ENCODE data around the gene CYP4A22. TPM values are rescaled to one million over a fixed set of nuclear protein-coding genes. Genes with fewer than 3 reads are reported as not detected.
"Not testable (repeated sequence)": the region's sequence is repeated elsewhere in the genome, so short reads cannot be mapped to it uniquely, and the experiment has no call there.

CYP4A22 gene
- total RNA-seq = under 1 TPM; 0.14 to 0.18 TPM
- under 1 TPM; 0.05 to 0.16 TPM for polyA plus RNA-seq
- long read RNA-seq, donor 1 = 0 reads
- long read RNA-seq, donor 2 = 0 reads
- long read RNA-seq, donor 3 = 0 reads
- long read RNA-seq, donor 4 = 0 reads
- long read RNA-seq, donor 5 = 0 reads

DNA sequence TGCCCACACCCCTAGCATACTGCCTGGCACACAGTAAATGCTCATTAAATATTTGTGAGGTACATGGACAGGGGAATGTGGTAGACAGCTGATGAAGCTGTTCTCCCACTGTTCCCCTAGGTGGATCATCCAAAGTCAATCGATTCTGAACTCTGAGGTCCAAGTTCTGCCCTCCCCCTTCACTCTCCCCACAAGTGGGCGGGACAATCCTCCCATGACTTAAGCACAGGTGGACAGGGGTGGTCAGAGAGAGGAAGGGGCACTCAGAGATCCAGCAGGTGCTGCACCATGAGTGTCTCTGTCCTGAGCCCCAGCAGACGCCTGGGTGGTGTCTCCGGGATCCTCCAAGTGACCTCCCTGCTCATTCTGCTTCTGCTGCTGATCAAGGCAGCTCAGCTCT, at the start of gene CYP4A22:
CYP4A22 (plus strand) TSS at position 244 of the 400 bp plus-strand sequence; CDS start at position 289, 45 bp downstream.
- Histone ChIP-seq H3K36me3 (ENCODE audit: control insufficient read depth in 4 of 4, insufficient read depth in 4 of 4, low read length in 4 of 4) (no peaks in the 10 kb centered on the region), H3K9ac (ENCODE audit: insufficient read depth in 1 of 2, low read length in 2 of 2) (no peak within 1 kb of the TSS), H3K4me1 (ENCODE audit: control insufficient read depth in 5 of 5, insufficient read depth in 5 of 5, low read length in 5 of 5) (no peaks in the 10 kb centered on the region), H3K9me3 (ENCODE audit: control insufficient read depth in 4 of 4, insufficient read depth in 3 of 4, low read length in 3 of 4) (no peaks in the 10 kb centered on the region), H3K4me3 (no peak within 1 kb of the TSS), H3K27ac (ENCODE audit: low read depth in 1 of 2, low read length in 1 of 2) (no peak within 1 kb of the TSS), H3K27me3 (ENCODE audit: control insufficient read depth in 3 of 3, insufficient read depth in 3 of 3, low read length in 2 of 3) (peaks cover 0 to 3% (median 0%) of the 10 kb centered on the region in 3 donors)
- no peak for ATAC-seq (ENCODE audit: insufficient read depth, low FRiP score)
- TF ChIP-seq, protein P1, sequence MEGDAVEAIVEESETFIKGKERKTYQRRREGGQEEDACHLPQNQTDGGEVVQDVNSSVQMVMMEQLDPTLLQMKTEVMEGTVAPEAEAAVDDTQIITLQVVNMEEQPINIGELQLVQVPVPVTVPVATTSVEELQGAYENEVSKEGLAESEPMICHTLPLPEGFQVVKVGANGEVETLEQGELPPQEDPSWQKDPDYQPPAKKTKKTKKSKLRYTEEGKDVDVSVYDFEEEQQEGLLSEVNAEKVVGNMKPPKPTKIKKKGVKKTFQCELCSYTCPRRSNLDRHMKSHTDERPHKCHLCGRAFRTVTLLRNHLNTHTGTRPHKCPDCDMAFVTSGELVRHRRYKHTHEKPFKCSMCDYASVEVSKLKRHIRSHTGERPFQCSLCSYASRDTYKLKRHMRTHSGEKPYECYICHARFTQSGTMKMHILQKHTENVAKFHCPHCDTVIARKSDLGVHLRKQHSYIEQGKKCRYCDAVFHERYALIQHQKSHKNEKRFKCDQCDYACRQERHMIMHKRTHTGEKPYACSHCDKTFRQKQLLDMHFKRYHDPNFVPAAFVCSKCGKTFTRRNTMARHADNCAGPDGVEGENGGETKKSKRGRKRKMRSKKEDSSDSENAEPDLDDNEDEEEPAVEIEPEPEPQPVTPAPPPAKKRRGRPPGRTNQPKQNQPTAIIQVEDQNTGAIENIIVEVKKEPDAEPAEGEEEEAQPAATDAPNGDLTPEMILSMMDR (IDR thresholded peaks at IDR 0.05; ENCODE audit: control extremely low read depth, extremely low read depth) = no peak
- DNase-seq = no peak
- WGBS, 2 donors = 92 to 93% methylated on average over 4 of the region's 4 CpGs

- not testable (repeated sequence) for H3K36me3 ChIP-seq (ENCODE audit: control insufficient read depth in 4 of 4, insufficient read depth in 4 of 4, low read length in 4 of 4); ATAC-seq (ENCODE audit: insufficient read depth, low FRiP score); H3K9me3 ChIP-seq (ENCODE audit: control insufficient read depth in 4 of 4, insufficient read depth in 3 of 4, low read length in 3 of 4); H3K27ac ChIP-seq (ENCODE audit: low read depth in 1 of 2, low read length in 1 of 2); H3K27me3 ChIP-seq (ENCODE audit: control insufficient read depth in 3 of 3, insufficient read depth in 3 of 3, low read length in 2 of 3); H3K4me1 ChIP-seq (ENCODE audit: control insufficient read depth in 5 of 5, insufficient read depth in 5 of 5, low read length in 5 of 5); H3K4me3 ChIP-seq; H3K9ac ChIP-seq (ENCODE audit: insufficient read depth in 1 of 2, low read length in 2 of 2)
- peak; percentile 17 to 32 (median 20) for DNase-seq
- TF ChIP-seq, protein P1 (IDR thresholded peaks at IDR 0.05; ENCODE audit: control extremely low read depth, extremely low read depth) = peak; percentile 17
- 1 to 6% methylated on average over 3 of the region's 3 CpGs for WGBS, 2 donors
Measured at GRCh38 chr1:47089356-47089755, 47.9 kb upstream of the CYP4A22 start.

DNA sequence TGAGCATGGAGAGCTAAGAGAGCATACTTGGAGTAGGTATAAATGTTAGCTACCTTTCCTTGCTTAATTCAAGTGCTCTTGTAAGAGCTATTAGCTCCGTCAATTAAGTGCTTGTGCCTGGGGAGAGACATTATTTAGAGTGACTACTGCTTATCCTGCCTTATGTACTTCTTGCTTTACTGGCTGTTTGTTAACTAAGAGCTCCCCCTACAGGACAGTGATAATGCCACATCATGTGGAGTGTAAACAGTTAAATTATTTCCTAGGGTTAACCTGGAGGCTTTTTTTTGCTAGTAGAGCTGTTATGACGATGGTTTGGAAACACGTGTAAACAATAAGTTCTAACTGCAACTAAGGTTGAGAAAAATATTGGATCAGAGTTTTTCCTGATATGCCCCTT, 45.8 kb upstream of the CYP4A22 start:
- ATAC-seq (ENCODE audit: insufficient read depth, low FRiP score); H3K9me3 ChIP-seq (ENCODE audit: control insufficient read depth in 4 of 4, insufficient read depth in 3 of 4, low read length in 3 of 4): not testable (repeated sequence)
- WGBS, 2 donors = 19 to 28% methylated on average over 3 of the region's 3 CpGs

GRCh38 chr1:47104816-47105215, 32.4 kb upstream of the CYP4A22 start:
- DNase-seq = no peak
- 93 to 95% methylated on average over 3 of the region's 3 CpGs for WGBS, 2 donors

More for the DNA sequence above, 45.8 kb upstream of the CYP4A22 start:
- H3K4me1 ChIP-seq (ENCODE audit: control insufficient read depth in 5 of 5, insufficient read depth in 5 of 5, low read length in 5 of 5); H3K36me3 ChIP-seq (ENCODE audit: control insufficient read depth in 4 of 4, insufficient read depth in 4 of 4, low read length in 4 of 4); H3K27ac ChIP-seq (ENCODE audit: low read depth in 1 of 2, low read length in 1 of 2); DNase-seq; H3K4me3 ChIP-seq; H3K9ac ChIP-seq (ENCODE audit: insufficient read depth in 1 of 2, low read length in 2 of 2); H3K27me3 ChIP-seq (ENCODE audit: control insufficient read depth in 3 of 3, insufficient read depth in 3 of 3, low read length in 2 of 3): not testable (repeated sequence)

More at GRCh38 chr1:47104816-47105215, 32.4 kb upstream of the CYP4A22 start:
- H3K9me3 ChIP-seq (ENCODE audit: control insufficient read depth in 4 of 4, insufficient read depth in 3 of 4, low read length in 3 of 4) = peaks cover 0 to 3% (median 0%) of the 10 kb centered on the region in 4 donors
- no peaks in the 10 kb centered on the region for H3K4me1 ChIP-seq (ENCODE audit: control insufficient read depth in 5 of 5, insufficient read depth in 5 of 5, low read length in 5 of 5)
- no peak overlapping the region for H3K9ac ChIP-seq (ENCODE audit: insufficient read depth in 1 of 2, low read length in 2 of 2)
- no peak overlapping the region for H3K27ac ChIP-seq (ENCODE audit: low read depth in 1 of 2, low read length in 1 of 2)
- H3K4me3 ChIP-seq = no peak overlapping the region
- TF ChIP-seq, protein P1 (IDR thresholded peaks at IDR 0.05; ENCODE audit: control extremely low read depth, extremely low read depth) = no peak
- no peaks in the 10 kb centered on the region for H3K36me3 ChIP-seq (ENCODE audit: control insufficient read depth in 4 of 4, insufficient read depth in 4 of 4, low read length in 4 of 4)
- no peak for ATAC-seq (ENCODE audit: insufficient read depth, low FRiP score)
- H3K27me3 ChIP-seq (ENCODE audit: control insufficient read depth in 3 of 3, insufficient read depth in 3 of 3, low read length in 2 of 3) = no peaks in the 10 kb centered on the region
